Stimulated activated CD4-positive, alpha-beta T cell treated with anti-CD3 and anti-CD28 coated beads, Interleukin-1b, Interleukin-23, amount 100 ng/mL, for 48 hours (primary cell): Measurements from ENCODE around the gene SLC9A5.
A peak's percentile ranks its signal among the peaks of the same experiment; 100 is the strongest.

Experiments used
- DNase-seq: peaks from one replicate; pipeline ENCODE4 v3.0.0-alpha.2; 2020

Gene SLC9A5

DNA sequence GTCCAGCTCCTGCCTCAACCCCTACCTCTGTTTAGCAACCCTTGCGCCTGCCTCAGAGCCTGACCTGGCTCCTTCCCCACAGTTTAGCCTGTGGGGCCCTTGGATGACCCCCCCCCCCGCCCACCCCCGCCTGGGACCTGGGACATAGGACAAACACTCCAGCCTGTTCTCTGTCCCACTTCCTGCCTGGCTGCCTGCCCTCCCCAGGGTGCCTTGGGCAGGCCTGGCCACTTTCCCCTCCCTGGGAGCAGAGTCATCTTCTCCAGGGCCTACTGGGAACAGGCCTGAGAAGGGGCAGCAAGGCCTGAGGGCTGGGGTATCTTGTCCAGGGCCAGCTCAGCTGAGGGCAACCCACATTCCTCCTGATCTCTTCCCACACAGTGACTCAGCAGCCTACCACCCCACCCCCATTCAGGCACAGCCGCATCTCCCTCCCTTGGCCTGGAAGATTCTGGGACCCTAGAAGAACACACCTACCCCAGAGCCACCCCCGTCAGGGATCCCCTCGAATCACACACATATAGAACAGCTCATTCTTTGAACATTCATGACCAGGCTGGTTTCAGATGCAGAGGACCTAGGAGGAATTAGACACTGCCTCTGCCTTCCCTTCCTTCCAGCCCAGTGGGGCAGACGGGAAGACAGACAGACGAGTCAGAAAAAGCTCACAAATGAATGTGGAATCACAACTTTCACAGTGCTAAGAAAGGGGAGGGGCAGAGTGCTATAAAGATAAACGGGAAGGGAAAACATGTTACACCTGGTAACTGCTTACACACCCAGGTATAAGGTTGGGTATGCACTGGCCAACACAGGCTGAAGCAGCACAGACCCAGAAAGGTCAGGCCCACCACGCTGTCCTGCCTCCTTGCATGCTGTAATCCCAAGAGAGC lies 7.5 kb upstream of the SLC9A5 start:
- no peak for DNase-seq

DNA sequence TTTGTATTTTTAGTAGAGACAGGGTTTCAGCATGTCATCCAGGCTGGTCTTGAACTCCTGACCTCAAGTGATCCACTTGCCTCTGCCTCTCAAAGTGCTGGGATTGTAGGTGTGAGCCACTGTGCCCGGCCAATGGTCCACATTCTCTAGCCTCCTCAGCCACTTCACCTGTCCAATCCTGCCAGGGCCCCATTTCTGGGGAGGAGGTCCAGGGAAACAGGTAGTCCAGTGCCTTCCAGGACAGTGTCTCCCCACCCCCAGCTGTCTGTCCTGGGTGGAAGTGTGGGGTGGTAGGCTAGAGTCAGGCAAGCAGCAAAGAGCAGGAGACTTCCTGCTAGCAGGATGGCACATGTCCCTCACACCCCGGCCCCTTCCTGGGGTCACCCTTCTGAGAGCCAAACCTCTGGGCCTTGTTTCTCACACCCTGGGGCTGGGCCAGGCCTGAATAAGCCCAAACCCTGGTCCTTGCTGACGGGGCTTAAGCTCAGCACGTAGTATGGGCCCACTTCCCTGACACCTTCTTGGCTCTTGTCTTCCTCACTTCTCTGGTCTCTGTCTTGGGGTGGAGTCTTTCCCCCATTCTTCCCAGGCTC lies 6.5 kb upstream of the SLC9A5 start:
- DNase-seq, result no peak

DNA sequence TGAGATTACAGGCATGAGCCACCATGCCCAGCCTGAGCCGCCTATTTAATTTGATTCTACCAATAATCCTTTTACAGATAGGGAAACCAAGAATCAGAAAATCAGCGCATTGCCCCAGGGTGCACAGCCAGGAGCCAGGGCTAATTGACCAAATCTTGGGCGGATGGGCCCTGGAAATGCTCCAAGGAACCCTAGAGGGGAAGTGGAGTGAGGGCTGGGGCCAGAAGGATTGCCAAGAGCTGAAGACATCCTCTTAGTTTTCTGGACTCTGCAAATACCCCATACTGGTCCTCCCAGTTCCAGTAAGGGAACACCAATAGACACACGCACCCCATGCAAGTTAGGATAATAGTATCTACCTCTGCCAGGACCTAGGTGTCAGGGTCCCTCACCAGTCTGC lies 5.3 kb upstream of the SLC9A5 start:
- no peak for DNase-seq

DNA sequence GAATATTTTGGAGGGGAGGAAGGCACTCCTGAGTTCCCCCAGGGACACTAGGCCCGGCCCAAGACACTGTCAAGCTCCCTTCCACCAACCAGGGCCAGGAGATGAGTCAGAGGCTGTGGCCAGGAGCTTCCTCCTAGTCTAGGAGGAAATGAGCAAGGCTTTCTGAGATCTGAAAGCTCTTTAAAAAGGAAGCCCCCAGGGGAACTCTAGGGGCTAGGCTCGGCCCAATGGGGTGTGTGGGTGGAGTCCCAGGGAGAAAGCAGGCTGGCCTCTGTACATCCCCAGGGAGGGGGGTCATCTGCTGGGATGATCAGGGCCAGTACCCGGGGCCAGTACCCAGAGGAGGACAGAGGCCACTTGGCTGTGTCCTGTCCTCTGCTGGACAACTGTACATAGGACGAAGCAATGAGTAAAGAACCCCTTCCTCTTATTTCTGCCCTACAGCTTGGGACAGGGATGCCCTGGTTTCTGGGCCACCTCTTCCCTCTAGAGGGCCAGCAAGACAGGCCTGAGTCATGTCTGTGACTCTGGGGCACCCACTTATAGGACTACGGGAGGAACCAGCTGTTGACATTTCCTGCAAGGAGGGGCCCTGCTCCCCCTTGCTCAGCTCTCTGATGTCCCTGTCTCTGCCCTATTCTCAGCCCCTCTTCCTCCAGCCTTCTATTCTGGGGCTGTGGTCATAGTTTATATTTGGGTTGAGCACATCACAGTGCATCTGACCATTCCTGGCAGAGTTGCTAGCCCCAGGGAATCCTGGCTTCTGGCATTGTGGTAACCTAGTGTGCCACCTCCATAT lies 4.2 kb upstream of the SLC9A5 start:
- DNase-seq, result peak; percentile 87

DNA sequence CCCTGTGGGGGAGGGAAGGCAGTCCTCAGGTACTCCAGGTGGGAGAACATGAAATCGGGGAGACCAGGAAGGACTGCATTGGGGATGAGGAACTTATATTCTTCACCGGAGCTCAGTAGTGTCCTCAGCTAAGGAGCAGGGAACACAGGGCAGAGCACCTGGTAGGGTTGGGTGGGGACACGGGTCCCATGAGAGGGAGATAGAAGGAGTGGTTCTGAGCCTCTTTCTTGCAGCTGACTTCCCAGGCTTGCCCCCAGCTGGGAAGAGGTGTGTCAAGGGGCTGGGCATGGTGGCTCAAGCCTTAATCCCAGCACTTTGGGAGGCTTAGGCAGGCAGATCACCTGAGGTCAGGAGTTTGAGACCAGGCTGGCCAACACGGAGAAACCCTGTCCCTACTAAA lies 3.6 kb upstream of the SLC9A5 start:
- no peak for DNase-seq

DNA sequence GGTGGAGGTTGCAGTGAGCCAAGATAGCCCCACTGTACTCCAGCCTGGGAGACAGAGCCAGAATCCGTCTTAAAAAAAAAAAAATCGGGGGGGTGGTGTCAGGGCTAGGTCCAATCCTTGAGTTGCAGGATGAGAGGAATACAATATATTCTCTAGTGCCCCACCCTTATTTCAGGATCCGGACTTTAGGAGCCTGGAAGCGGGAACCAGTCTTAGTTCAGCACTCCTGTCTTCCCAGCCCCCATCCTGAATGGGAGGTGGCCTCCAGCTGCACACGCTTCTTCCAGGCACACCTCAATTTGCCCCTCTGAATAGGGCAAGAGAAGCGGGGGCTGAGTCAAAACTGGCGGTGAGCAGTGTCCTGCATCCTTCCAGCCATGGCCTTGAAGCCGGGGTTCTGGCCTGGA lies 3.1 kb upstream of the SLC9A5 start:
- DNase-seq, result no peak

DNA sequence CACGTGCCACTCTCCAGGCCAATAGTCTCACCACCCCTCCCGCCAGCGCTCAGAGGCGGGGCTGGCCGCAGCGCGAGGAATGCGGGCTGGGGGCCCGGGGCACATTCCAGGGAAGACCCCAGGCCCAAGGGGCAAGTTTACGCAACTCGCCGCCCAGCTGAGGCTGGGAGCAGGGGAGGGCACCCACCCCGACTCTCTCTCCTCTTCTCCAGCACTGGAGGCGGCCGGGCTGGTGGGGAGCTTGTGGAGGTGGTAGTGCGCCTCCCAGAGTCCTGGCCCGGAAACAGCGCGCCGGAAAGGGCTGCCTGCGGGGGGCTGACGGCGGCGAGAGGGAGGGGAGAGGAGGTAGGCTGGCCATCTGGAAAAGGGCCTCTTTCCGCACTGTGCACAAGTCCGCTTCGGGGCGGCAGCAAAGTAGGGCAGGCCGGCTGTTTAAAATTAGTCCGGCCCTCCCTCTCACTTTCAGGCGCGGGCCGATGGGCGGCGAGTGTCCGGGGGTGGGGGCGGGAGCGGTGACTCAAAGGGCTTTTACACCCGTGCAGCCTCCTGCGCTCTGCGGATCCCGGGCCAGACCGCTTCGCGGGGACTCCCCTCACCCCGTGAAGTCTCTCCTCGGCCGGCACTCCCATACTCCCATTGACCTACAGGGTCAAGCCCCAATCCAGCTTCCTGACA lies 2.6 kb upstream of the SLC9A5 start:
- DNase-seq, result peak; percentile 62

DNA sequence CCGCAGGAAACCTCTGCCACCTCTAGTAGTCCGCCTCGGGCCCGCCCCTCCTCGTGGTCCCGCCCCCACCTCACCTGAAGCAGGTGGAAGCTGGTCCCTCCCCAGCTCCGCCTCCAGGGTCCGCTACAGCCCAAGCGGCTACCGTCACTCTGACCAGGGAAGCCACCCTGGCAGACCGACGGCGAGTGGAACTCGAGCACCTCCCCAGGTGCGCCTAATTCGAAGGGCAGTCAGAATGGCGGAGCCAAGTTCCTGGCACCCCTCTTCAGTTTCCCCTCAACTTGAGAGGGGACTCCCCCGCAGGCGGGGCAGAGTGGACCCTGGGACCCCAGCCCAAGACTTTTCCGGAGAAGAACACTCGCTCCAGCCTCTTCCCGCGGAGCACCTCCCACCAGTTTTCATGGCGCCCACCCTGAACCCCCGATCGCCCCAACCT lies 2.0 kb upstream of the SLC9A5 start:
- peak; percentile 39 for DNase-seq

DNA sequence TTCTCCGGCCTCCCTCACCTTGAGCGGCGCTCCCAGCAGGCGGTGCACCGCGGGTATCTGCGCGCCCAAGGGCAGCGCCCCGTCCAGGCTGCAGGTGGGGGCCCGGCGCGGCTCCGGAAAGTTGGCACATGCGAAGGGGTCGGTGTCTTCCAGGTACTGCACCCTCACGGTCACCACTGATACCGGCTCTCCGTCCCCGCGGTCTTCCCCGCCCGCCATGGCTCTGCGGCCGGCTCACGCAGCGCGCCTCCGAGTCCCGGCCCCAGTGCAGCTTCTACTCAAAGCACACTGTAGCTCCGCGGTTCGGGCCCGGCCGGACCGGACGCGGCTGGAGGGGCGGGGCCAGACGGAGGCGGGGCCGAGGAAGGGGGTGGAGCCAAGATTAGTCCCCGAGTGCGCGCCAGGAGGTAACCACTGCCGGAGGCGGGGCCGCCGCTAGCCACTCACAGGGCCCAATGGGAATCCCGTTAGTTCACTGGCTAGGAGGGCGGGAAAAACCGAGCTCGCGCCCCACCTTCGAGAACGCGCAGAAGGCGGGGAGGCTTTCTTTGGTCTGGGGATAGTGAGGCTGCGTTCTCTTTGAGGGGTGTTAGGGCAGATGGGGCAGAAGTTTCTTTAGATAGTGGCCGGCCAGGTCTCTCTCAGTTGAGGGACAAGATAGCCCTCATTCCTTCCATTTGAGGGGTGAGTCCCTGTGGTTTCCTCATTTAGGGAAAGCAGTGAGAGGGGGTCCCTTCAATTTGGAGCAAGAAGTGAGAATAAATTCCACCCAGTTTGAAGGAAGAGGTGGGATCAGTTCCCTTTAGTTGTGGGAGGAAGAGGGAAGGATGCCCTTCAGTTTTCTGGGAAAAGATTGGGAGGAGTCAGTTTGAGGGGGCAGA lies 1.3 kb upstream of the SLC9A5 start, which contains the start of gene FHOD1:
Gene FHOD1 (minus strand): TSS at position 290 of the 881 bp plus-strand sequence. CDS start 71 bp downstream, at position 219.
- peak; percentile 98 for DNase-seq

DNA sequence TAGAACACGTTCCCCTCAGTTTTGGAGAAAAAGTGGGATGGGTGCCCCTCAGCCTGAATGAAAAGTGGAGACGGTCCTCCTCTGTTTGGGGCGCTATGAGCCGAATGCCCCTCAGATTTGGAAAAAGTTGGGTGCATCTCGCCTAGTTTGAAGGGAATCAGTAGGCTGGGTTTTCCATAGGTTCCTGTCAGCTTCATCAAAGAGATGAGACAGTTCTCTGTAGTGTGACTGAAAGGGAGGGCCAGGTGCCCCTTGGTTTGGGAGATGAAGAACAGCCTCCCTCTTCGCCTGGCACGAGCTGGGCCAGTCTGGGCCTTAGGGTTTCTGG lies 742 bp upstream of the SLC9A5 start:
- DNase-seq, result no peak

DNA sequence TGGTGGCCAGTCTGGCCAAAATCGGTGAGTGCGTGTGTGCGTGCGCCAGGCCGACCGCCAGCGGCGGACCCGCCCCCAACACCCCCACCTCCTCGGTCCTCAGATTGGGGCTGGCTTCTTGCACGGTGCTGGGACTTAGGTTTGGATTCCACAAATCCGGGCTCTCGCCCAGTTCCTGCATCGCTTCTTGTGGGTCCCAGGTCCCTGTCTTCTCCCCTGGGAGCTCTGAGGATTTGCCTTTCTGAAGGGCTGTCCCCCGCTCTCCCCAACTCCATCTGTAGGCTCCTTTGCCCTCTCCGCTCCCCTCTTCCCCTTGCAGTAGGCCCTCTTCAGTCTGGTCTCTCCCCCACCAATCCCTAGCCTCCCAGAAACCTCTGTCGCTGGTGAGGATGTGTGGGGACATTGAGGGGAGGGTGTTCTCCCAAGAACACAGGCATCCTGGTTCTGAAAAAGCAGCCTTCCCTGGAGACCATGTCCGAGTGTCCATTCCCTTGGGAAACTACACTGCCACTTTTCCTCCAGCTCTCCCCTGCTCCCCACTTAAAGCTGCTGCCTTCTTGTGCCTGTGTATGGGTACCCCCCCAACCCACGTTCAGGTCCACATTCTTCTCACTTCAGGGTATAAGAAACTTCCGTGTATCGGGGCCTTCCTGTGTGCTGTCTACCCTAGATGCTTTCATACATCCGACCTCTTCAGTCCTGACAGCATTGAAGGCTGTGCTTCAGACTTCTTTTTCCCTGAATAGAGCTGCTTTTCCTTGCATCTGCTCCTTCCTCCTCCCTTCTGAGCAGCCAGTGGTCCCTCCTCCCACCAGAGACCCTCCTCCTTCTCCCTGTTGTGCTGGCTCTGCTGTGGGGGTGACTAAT lies 632 bp downstream of the SLC9A5 start:
- no peak for DNase-seq

DNA sequence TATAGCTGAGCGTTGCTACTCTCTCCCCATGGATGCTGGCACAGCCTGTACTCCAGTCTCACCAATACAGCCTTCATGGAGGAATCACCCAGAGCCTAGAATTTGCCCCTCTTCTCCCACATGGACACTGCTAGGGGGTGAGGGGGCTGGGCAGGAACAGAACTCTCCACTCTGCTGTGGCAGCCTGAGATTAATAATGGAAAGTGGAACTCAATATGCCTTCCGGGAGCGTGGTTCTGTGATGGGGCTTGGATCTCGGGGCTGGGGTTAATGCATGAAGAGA lies 1.2 kb downstream of the SLC9A5 start:
- no peak for DNase-seq

DNA sequence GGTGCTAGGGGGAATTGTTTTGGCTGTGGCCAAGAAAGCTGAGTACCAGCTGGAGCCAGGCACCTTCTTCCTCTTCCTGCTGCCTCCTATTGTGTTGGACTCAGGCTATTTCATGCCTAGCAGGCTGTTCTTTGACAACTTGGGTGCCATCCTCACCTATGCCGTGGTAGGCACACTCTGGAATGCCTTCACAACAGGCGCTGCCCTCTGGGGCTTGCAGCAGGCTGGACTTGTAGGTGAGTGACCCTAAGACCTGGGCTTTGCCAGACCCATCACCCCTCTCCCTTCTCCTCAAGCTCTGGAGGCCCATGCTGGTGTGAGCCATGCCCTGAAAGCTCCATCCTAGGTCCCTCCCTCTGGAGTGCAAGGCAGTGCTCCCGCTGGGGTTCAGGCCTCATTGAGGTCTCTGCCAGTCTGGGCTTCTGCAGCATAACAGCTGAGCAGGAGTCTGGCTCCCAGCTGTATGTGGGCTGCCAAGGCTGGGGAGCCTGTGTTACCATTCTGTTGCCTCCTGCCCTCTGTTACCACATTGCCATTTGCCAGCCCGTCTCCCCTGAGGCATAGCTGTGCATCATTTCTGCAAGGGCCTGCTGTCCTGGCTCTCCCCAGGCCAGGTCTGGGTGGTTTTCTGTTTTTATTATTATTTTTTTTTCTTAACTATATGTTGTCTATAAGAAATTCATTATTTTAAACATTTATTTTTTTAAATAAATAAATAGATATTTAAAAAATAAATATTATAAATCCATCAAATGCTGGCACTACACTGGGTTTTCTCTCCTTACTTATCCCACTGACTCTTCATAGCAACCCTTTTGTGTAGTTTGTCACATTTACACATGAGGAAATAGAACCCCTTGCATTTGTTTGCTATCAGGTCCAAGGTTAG lies 4.1 kb downstream of the SLC9A5 start:
- no peak for DNase-seq

DNA sequence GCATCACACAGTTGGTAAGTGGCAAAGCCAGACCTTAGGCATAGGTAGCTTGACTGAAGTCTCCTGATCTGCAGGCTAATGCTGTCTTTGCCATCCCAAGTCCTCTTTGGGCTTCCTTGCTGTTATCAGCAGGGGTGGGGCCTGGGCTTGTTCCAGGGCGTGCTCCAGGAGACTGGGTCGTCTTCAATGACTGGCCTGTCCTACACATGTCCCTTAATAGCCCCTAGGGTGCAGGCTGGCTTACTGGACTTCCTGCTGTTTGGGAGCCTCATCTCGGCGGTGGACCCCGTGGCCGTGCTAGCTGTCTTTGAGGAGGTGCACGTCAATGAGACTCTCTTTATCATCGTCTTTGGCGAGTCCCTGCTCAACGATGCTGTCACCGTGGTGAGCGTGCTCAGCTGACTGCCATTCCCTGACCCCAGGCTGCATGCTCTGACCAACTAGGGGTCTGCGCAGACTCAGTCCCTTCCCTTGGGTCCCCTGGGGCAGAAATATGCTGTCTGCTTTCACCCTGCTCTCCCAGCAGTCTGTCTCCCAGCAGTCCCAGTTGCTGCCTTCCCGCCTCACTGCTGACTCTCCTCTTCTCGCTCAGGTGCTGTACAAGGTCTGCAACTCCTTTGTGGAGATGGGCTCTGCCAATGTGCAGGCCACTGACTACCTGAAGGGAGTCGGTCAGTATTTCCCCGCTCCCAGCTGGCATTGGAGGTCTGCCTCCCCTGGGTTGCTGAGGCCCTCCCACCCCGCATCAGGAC lies 6.2 kb downstream of the SLC9A5 start:
- no peak for DNase-seq

DNA sequence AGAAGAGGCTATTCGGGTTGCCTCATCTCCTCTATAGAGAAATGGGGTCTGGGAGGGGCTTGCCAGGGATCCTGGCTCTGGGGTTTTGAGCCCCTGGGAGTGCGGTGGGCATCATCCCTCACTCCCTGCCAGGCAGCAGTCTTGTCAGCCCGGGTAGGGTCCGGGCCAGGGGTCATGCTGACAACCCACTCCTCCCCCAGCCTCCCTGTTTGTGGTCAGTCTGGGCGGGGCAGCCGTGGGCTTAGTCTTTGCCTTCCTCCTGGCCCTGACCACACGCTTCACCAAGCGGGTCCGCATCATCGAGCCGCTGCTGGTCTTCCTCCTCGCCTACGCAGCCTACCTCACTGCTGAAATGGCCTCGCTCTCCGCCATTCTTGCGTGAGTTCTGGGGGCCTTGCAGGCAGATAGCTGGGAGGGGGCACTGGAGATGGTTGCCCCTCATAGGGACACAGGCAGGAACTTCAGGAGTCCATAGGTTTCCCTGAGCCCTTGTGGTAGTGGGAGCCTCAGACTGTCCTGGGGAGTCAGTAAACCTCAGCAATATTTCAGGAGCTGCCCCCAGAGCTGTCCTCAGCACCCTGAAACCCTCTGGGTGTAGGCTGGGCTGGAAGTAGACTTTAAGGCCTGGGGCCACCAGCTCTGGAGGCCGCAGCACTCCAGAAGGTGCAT lies 6.9 kb downstream of the SLC9A5 start:
- no peak for DNase-seq

DNA sequence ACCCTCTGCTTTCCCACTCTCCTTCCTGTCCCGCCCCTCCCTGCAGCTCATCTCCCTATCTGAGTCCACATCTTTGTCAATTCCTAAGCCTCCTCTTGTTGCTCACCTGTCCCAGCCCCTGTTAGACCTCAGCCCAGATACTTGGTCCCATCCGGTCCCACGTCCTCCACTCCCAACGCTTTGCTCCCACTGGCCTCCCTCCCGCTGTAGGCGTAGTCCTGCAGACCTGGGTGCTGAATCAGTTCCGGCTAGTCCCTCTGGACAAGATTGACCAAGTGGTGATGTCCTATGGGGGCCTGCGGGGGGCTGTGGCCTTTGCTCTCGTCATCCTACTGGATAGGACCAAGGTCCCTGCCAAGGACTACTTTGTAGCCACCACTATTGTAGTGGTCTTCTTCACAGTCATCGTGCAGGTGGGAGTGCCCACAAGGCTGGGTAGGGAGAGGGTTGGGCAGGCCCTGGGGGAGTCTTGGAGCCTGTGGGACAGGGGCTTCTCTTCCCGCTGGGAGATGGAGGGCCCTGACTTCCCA lies 8.0 kb downstream of the SLC9A5 start:
- no peak for DNase-seq

DNA sequence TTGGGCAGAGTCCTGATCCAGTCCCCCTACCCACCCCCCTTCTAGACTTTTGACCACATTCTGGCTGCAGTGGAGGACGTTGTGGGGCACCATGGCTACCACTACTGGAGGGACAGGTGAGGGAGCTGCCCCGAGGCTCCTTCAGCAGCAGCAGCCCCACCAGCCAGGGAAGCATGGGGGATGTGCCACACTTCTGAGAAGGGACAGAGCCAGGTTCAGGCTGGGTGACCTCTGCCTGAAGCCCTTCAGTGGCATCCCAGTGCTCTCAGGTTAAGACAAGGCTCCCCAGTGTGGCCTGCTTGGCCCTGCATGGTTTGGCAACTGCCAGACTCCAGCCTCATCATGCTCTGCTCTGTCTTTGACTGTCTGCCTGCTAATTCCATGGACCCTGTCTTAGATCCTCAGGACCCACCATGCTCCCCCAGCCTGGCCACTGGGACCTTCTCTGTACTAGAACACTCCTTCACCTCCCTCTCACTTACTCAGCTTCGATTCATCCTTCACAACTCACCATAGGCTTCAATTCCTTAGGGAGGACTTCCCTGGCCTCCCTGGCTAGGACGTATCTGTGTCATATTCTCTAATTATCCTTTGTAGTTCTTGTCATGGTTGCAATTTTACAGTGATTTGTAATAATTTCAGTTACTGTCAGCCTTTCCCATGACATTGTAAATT lies 8.8 kb downstream of the SLC9A5 start:
- DNase-seq, result no peak
